GM08714 (cell line): ENCODE results near the gene BCL2.

ENCODE experiments used
- H3K4me3 ChIP-seq: fragments of 200-500 bp; sonication (Bioruptor generic); 2 replicates; pipeline ENCODE4 v1.5.1; 2014; ENCODE audit warnings: mild to moderate bottlenecking, low read length, inconsistent platforms
- ZNF274 ChIP-seq: IDR thresholded peaks from 2 replicates; pipeline ENCODE4 v1.6.1; 2012; ENCODE audit warnings: mild to moderate bottlenecking, low read depth, low read length

Gene BCL2

DNA sequence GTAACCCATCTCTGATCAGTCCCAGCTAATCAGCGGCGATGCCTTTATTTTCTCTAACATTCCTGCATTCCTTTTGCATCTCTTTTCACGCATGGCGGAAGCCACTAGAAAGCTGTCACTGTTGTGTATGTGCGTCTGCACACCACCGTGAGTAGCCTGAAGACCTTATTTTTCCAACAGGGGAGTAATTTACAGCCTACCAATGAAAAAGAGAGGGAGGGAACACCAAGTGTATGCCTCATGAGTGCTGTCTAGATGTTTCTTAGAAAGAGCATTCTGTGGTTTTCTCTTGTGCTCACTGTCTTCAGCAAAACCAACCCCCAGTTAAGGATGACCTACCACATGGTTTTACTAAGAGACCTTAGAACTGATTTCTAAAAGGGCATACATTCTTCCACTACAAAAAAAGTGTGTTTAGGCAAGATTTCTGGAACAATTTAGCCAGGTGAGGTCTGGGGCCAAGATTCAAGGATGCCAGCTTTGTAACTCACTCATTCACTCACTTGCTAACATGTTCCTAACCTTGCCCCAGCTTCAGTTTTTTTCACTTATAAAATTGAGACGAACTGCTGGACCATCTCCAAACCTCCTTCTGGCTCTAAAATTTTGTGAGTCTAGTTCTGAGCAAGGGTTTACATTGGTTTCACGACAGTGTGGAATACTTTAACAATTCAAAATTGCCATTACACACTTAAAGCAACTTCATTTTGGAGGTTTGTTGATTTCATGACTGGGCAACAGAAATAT, 51.4 kb downstream of the BCL2 start:
- no peak for TF ChIP-seq ZNF274
- no peak overlapping the region for H3K4me3 ChIP-seq

DNA sequence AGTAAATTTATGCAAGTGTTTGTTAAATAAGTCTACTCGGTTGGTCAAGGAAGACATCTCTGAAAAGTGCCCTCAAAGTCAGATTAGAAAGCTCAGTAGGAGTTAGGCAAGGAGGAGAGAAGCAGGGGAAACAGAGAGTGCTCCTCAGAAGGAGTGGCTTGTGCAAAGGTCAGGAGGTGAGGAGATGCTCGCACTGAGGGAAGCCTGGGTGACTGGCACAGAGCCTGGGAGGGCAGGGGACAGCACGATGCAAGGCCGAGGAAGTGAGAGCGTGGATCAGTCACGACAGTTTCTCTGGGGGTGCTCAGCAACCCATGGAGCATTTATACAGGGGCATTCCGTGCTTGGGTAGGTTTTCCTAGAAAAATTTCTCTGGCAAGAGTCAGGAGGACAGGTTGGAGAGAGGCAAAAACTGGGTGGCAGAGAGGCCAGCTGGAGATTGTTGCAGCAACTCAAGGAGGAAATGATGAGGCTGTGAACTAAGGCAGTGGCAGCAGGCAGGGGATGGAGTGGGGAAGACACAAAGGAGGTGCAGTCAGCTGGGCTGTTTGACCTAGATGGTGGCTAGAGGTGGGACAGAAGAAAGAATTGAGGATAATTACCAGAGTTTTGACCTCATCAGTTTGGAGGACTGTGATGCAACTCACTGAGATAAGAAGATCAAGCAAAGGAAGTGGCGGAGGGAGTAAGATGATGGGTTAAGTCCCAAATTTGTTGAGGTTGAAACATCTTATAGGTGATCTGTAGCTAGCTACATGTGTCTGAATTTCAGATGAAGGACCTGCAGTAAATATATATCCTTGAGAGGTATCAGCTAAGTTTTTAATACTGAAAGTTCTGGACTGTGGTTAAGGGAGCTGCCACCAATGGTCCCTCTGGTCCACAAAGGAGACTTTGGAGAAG, 52.4 kb downstream of the BCL2 start:
- H3K4me3 ChIP-seq = no peak overlapping the region
- no peak for TF ChIP-seq ZNF274

DNA sequence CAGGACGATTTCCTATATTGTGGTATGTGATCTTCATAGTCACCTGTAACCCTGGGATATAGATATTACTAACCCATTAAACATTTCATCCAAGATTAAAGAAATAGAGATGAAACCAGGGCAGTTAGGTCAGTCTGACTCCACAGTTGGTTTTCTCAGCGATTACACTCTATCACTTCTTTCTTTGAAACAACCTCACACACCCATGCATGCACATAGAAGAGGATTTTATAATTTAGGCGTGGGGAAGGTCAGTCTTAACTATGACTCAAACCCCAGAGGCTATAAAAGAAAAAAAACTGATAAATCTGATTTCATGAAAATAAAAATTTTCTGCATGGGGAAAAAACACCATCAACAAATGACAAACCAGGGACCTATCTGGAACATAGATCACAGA, 54.2 kb downstream of the BCL2 start:
- H3K4me3 ChIP-seq = no peak overlapping the region
- TF ChIP-seq ZNF274 = no peak

DNA sequence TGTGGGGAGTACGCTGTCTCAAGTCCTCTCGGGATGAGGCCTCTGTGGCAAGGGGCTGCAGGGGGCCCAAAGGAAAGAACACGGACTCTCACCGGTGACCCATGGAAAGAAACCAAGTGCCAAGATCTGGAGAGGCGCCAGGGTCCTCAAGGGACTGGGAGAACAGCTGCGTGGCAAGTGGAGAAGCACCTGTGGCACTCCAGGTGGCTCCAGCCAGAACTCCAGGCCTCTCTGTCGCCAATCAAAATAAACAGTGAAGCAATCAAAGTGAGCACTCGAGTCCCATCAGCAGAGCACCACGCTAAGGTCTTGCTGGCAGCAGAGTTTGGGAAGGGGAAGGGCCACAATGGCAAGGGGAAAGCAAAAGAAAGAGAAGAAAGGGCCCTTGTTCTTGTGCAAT, 54.7 kb downstream of the BCL2 start:
- no peak overlapping the region for H3K4me3 ChIP-seq
- TF ChIP-seq ZNF274 = no peak

DNA sequence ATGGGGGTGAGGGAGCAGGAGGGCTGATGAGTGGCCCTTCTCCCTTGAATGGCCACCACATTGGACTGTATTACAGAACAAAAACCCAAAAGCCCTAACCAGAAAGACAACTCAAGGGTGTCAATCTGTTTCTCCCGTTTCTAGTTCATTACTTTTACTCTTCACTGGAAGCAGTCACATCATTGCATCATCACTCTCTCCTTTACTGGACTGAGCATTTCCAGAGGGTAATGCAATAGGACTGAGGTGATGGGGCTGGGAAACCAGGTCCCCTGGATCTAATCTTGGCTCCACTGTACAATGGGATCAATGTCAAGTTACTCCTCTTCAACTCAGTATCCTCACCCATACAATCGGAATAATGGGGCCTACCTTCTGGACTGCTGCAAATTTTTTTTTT, 56.1 kb downstream of the BCL2 start:
- TF ChIP-seq ZNF274 = no peak
- no peak overlapping the region for H3K4me3 ChIP-seq

DNA sequence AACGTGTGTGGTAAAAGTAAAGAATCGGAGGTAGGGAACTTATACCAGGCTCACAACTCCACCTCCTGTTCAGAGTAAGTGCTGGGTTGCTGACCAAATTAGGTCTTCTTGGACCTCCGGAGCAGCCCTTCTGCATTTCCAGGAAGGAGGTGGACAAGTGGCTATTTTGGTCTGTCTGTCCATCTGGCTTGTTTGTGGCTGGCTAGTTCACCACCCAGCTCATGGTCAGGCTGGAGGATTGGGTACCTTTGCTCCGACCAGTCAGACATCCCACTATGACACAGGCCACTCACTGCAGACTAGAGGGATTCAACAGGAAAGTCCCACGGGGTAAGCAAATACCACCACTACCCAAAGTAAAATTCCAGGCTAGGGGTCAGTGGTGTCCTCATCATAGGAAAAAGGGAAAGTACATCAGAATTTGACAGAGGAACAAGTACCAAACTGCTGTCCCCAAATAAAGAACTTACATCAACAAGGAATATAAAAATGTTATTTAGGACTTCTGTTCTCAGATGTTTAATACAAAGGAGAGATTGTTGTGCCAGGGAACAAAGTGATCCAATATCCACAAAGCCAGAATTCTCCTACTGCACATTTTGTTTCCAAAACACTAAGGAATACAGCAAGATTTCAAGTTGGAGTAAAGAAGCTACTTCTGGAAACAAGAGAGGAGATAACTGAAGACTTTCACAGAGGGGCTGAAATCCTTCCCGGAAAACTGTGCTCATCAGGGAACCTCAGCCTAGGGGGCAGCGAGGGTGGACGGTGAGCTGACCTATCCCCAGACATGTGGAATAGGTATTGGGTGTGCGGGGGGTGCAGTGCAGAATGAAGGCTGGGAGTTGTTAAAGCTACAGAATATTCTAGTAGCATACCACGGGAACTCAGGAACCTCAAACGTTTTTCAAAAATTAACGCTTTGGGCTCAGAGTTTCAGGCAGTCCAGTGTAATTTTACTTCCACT, 56.9 kb downstream of the BCL2 start:
- H3K4me3 ChIP-seq = no peak overlapping the region
- TF ChIP-seq ZNF274 = no peak

DNA sequence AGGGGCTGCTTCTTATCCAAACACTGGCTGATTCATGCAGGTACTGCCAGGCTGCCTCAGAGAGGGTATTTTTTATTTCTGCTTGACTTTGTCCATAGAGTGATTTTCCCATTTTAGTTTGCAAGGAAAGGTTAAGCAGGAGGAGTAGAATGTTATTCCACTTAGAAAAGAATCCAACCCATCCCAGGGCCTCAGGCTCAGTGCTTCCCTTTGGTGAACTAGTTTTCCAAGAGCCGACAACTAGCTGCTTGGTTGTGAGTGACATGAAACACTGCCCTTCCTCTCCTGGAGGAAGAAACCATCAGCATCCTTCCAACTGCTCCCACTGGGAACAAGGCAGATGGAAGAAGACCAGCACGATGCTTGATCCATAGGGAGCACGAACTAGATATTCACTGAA, 58.5 kb downstream of the BCL2 start:
- TF ChIP-seq ZNF274 = no peak
- no peak overlapping the region for H3K4me3 ChIP-seq

DNA sequence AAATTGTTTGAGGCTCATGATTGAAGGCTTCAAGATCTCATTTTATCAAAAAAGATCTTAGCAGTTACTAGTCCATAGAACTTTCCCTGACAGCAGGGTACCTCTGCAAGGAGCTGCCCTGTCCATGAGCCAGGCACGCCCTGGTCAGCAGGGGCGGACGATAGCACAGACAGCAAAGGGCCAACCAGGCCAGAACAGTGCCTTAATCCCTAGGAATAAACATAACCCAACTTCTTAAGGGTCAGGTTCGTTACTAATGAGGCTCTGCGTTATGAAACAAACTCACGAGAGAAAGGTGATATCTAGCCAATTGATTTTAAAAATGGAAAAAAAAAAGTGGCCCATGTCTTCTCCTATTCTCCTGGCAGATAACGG, 59.2 kb downstream of the BCL2 start:
- no peak for TF ChIP-seq ZNF274
- H3K4me3 ChIP-seq = no peak overlapping the region

DNA sequence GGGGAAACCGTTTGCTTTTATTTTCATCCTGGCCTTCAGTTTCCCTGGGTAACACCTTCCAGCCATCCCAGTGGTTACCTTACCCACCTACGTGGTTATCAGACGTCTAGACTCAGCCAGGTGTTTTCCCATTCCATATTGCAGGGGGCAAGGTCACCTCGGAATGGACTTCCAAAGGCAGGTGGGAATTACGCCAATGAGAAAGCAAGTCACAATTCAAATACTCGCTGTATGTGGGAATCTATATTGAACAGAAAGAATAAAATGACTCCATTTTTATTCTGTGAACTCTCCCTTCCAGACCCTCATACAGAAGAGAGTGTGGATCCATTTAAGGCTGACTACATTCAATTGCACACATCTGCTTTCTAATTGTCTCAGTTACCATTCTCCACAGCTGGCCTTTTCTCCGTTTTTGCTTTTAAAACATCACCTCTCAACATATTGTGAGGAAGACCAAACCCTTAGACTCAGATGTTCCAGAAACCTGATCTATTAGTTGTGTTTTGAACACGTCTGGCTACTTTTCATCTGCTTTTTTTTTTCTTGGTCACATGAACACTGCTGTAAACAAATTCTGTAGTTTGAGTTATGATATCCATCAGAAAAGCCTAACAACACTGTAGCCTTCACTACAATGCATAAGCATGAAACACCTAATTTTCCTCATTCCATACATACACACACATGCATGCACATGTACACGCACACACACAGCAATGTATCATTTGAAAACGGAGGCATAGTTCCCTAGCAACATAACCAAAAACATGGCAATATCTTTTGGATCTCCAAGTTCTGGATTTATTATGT, 59.8 kb downstream of the BCL2 start:
- H3K4me3 ChIP-seq = no peak overlapping the region
- TF ChIP-seq ZNF274 = no peak

DNA sequence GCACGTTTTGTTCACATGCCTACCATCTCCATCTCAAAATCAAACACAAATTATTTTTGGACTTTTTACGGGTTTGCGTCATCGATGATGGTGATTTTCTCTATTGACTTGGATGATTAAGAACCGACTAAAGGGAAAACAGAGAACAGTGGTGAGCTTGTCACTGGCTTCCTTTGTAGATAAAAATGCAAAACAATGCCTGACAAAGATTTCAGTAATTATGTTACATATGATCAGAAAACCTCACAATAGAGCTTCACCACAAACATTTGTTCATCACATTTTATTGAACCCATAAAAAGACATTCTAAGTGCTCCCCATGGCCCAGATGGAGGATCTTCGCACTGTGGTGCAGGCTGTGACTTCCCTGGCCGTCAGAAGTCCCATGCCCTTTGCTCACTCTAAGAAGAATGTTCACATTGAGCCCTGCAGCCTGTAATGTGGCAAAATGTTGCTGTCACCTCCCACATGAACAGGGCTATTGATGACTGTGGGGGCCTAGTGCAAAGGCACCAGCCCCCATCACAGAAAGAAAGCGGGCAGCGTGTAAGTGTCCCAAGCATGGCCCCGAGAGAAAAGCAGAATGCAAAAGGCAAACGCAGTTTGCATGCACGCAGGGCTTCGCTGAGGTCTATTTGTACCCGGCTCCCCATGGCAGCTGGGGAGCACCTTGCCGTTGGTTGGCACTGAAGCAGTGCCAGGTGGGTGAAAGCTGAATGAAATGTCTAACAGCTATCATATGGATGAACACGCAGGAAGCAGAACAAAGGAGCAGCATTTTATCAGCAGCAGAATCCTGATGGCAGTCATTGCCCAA, 60.6 kb downstream of the BCL2 start:
- no peak overlapping the region for H3K4me3 ChIP-seq

DNA sequence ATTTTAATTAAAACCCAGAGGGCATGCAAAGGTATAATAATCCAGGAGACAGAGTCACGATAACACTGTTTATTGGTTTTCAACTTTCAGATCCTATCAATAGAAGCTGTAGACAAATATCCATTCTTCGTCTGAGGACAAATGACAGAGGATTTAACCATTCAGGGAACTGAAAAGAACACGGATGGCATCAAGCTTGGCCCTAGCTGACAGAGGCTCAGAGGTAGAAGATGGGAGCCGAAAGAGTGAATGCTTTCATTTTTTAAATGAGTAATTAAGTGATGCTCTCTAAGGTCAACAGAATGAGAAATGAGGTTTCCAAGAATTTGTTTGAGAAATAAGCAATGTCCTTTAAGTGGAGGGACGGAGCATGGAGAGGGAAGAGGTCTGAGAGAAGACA, 62.1 kb downstream of the BCL2 start:
- no peak for TF ChIP-seq ZNF274
- no peak overlapping the region for H3K4me3 ChIP-seq

More for the DNA sequence above, 60.6 kb downstream of the BCL2 start:
- TF ChIP-seq ZNF274 = no peak

DNA sequence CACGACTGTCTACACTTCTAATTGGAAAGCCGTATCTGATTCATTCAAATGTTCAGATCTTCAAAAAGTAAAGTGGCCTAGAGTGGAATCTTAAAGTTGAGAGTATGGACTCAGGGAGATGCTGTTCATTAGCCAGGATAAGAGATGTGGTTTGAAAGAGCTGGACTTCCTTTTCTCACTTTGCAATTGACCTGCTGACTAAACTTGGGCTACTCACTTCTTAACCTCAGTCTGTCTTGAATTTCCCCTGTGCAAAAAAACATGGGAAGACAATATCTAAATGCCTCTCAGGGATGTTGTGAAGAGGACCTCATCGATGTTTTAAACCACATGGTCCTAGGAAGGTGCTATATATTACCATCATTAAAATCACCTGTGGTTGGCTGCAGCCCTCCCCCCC, 64.1 kb downstream of the BCL2 start:
- no peak overlapping the region for H3K4me3 ChIP-seq
- TF ChIP-seq ZNF274 = no peak

DNA sequence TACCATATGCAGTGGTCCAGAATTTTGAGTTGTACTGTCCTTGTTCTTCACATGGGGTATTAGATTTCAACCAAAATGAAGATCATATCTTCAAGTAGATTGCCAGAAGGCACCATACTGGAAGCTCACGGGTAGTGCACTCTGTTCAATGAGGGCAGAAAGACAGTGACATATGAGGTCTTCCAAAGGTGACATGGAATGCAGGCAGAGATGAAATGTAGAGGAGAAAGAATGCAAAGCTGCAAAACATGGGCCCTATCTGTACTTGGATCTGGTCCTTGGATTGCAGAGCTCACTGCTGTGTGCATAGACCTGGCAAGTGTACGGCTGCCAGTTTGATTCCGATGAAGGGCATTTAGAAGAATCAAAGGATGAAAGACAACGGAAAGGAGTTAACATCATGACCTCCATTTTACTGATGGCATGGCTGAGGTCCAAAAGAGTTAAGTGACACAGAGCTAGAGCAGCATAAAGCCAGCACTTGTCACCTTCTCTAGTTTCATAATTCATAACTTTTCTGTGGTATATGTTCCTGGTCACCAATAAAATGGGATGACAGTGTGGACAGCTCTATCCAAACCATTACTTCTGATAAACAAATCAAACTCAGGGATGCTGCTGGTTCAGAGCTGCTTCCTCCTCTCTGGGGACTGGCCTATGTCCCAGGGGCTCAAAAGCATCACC, 64.7 kb downstream of the BCL2 start:
- no peak overlapping the region for H3K4me3 ChIP-seq
- TF ChIP-seq ZNF274 = no peak
